HL-60 (cell line): Measurements from ENCODE around the gene FOXF1.

Experiments
- GABPA ChIP-seq: IDR thresholded peaks from 2 replicates; pipeline ENCODE4 v1.6.1; 2012; ENCODE audit warnings: low read depth
- POLR2AphosphoS5 ChIP-seq: IDR thresholded peaks from 2 replicates; pipeline ENCODE4 v1.6.1; 2012; ENCODE audit warnings: low read depth
- TF ChIP-seq, protein P1 (sequence below): IDR thresholded peaks from one replicate; pipeline ENCODE4 v1.5.1; 2011; ENCODE audit warnings: low read length, control low read depth, inconsistent platforms; ENCODE audit not compliant: insufficient read depth

DNA sequence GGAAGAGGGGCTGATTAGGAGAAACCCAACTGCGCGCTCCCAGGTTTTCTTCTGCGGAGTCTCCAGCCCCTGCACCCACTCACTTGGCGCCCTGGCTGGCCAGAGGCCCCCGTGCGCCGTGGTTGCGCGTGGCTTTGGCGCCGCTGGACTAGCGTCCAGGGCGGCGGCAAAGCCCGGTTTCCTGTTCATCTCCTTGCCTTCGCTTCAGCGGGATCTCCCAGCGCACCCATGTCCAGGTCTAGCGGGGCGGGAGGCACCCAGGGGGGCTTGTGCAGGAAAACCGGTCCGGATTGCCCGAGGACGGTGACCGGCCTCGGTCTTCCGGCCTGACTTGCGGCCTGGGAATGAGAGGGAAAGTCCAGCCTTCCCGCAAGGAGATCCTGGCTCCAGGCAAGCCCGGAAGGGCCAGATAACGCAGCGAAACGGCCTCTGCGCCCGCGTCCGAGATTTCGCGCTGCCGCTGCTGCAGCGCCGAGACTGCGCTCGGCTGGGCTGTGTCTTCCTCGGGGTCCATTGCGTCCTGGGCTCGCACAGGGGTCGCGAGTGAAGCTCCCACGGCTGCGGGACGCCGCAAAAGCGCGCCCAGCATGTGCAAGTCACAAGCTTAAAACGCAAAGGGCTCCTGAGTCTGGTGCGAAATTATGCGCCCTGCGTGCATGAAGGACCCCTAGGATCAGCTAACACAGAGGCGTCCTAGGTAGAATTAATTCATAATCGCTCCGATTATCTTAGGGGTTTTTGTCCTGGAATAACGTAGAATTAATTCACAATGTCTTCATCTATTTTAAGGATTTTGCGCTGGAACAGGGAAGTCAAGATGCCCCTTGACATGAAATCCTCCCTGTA lies 5.7 kb downstream of the FOXF1 start:
- TF ChIP-seq GABPA (no peak), POLR2AphosphoS5 (no peak)
- TF ChIP-seq, protein P1, sequence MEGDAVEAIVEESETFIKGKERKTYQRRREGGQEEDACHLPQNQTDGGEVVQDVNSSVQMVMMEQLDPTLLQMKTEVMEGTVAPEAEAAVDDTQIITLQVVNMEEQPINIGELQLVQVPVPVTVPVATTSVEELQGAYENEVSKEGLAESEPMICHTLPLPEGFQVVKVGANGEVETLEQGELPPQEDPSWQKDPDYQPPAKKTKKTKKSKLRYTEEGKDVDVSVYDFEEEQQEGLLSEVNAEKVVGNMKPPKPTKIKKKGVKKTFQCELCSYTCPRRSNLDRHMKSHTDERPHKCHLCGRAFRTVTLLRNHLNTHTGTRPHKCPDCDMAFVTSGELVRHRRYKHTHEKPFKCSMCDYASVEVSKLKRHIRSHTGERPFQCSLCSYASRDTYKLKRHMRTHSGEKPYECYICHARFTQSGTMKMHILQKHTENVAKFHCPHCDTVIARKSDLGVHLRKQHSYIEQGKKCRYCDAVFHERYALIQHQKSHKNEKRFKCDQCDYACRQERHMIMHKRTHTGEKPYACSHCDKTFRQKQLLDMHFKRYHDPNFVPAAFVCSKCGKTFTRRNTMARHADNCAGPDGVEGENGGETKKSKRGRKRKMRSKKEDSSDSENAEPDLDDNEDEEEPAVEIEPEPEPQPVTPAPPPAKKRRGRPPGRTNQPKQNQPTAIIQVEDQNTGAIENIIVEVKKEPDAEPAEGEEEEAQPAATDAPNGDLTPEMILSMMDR = no peak
